B cell (primary cell): ENCODE measurements around the gene UMODL1. TPM values are rescaled to one million over a fixed set of nuclear protein-coding genes. Genes with fewer than 3 reads are reported as not detected.

Experiments
- ATAC-seq: fragments of 200-7000 bp; cut with Tn5 transposase; one replicate; pipeline ENCODE4 v1.10.0; 2021; ENCODE audit warnings: low read depth, mild to moderate bottlenecking, moderate number of reproducible peaks, moderate library complexity
- CTCF ChIA-PET: fragments of 350-600 bp; sonication (Branson Sonifier 250); formaldehyde crosslinking; loops from one replicate; lab custom pipeline; 2021; ENCODE audit warnings: antibody characterized with exemption, inconsistent platforms; lab: Charles Lee
- POLR2A ChIA-PET: fragments of 350-600 bp; sonication (Branson Sonifier 250); formaldehyde crosslinking; loops from one replicate; lab custom pipeline; 2021; ENCODE audit warnings: antibody characterized with exemption; lab: Charles Lee
- DNase-seq: peaks from one replicate; pipeline ENCODE4 v3.0.0; 2013
- H2AFZ ChIP-seq: 2 replicates; pipeline ENCODE4 v1.6.1; 2012; ENCODE audit warnings: mild to moderate bottlenecking, low read depth, low read length; ENCODE audit not compliant: insufficient read depth, poor library complexity, severe bottlenecking
- H3K27ac ChIP-seq, 2 donors: 1 replicate in 1 of 2; 2 replicates in 1 of 2; pipeline ENCODE4 v1.5.1; 2012 to 2013; ENCODE audit warnings: low read length in 2 of 2, mild to moderate bottlenecking in 2 of 2, moderate library complexity in 1 of 2
- H3K27me3 ChIP-seq, 4 experiments: fragments of 200-600 bp in 1 of 4; sonication (generic) in 1 of 4; replicated peaks in 1 of 4; 1 replicate in 2 of 4; 2 replicates in 2 of 4; pipeline versions ENCODE4 v1.6.1 to v1.7.0; 2013 to 2016; ENCODE audit warnings: low read length in 3 of 4, mild to moderate bottlenecking in 2 of 4, mixed read lengths in 1 of 4, moderate library complexity in 1 of 4; ENCODE audit not compliant: insufficient read depth in 4 of 4, control insufficient read depth in 3 of 4; ENCODE audit errors: control extremely low read depth in 1 of 4
- H3K36me3 ChIP-seq, 2 experiments: replicated peaks in 1 of 2; 1 replicate in 1 of 2; 2 replicates in 1 of 2; pipeline versions ENCODE4 v1.6.1 to v1.7.1; 2013; ENCODE audit warnings: low read length in 1 of 2; ENCODE audit not compliant: insufficient read depth in 2 of 2, control insufficient read depth in 1 of 2; ENCODE audit errors: control extremely low read depth in 1 of 2, extremely low read depth in 1 of 2
- H3K4me1 ChIP-seq, 2 donors: fragments of 200-600 bp in 1 of 2; sonication (generic) in 1 of 2; 1 replicate in 1 of 2; 2 replicates in 1 of 2; pipeline versions ENCODE4 v1.5.1 to v1.6.1; 2013 to 2017; ENCODE audit warnings: low read length in 2 of 2; ENCODE audit not compliant: control insufficient read depth in 2 of 2, insufficient read depth in 2 of 2
- H3K4me2 ChIP-seq: replicated peaks from 2 replicates; pipeline ENCODE3; 2012; ENCODE audit warnings: mild to moderate bottlenecking, low read depth, low read length; ENCODE audit not compliant: poor library complexity, severe bottlenecking
- H3K4me3 ChIP-seq, 5 experiments: fragments of 200-600 bp in 1 of 5; sonication (generic) in 1 of 5; 1 replicate in 3 of 5; 2 replicates in 2 of 5; pipeline versions ENCODE4 v1.5.1 to v1.7.0; 2011 to 2016; ENCODE audit warnings: low read length in 4 of 5, mild to moderate bottlenecking in 4 of 5, low read depth in 2 of 5, control low read depth in 1 of 5, moderate library complexity in 1 of 5; ENCODE audit not compliant: insufficient read depth in 1 of 5; ENCODE audit errors: control extremely low read depth in 1 of 5, extremely low read depth in 1 of 5
- H3K79me2 ChIP-seq: fragments of 200-600 bp; sonication (generic); one replicate; pipeline ENCODE4 v1.6.0; 2016; ENCODE audit warnings: low read length; ENCODE audit not compliant: control insufficient read depth, insufficient read depth
- H3K9ac ChIP-seq: fragments of 200-600 bp; sonication (generic); 2 replicates; pipeline ENCODE4 v1.6.1; 2017; ENCODE audit warnings: mild to moderate bottlenecking, low read length, moderate library complexity
- H3K9me3 ChIP-seq, 3 donors: one replicate each; pipeline versions ENCODE4 v1.6.1 to v1.7.1; 2013; ENCODE audit warnings: low read length in 2 of 3; ENCODE audit not compliant: control insufficient read depth in 2 of 3, insufficient read depth in 1 of 3; ENCODE audit errors: control extremely low read depth in 1 of 3
- H4K20me1 ChIP-seq: 2 replicates; pipeline ENCODE4 v1.6.0; 2012; ENCODE audit warnings: mild to moderate bottlenecking, low read length; ENCODE audit not compliant: insufficient read depth, control insufficient read depth, poor library complexity, severe bottlenecking
- H3K27ac Mint-ChIP-seq: one replicate; pipeline ENCODE4 v1.8.0; 2021; ENCODE audit warnings: mixed read lengths
- H3K27me3 Mint-ChIP-seq: one replicate; pipeline ENCODE4 v1.8.0; 2021; ENCODE audit warnings: mixed read lengths
- H3K4me1 Mint-ChIP-seq: one replicate; pipeline ENCODE4 v1.8.0; 2021; ENCODE audit warnings: mixed read lengths
- H3K4me3 Mint-ChIP-seq: one replicate; pipeline ENCODE4 v1.8.0; 2021; ENCODE audit warnings: mixed read lengths
- H3K9me3 Mint-ChIP-seq: one replicate; pipeline ENCODE4 v1.8.0; 2022; ENCODE audit warnings: mixed read lengths; ENCODE audit not compliant: insufficient read depth
- EZH2 ChIP-seq: IDR thresholded peaks from 2 replicates; pipeline ENCODE4 v1.6.1; 2012; ENCODE audit warnings: borderline replicate concordance, low read depth, mild to moderate bottlenecking, moderate library complexity, low read length; ENCODE audit not compliant: insufficient read depth, poor library complexity, severe bottlenecking
- WGBS: methylation state at CpG from one replicate; pipeline ENCODE4 v1.1.5; 2013; ENCODE audit warnings: missing lambda C conversion rate; ENCODE audit not compliant: insufficient coverage; 5-methylcytosine and 5-hydroxymethylcytosine counted together
- intact Hi-C: fragments of 100-400 bp; cut with micrococcal nuclease; formaldehyde crosslinking; loops from one replicate; pipeline ENCODE4 v1.10.0; 2022
- polyA plus RNA-seq: library from polyadenylated mRNA; depleted of rRNA; stranded (reverse); fragments of >200 nt; gene quantifications from 2 replicates; pipeline ENCODE4 v1.2.3, GENCODE V29; 2012
- total RNA-seq, 2 donors: library from RNA; stranded (reverse); fragments of 120-200 nt in 1 of 2; gene quantifications; 1 replicate in 1 of 2; 2 replicates in 1 of 2; pipeline versions ENCODE4 v1.2.3 to v1.2.4, GENCODE V29; 2013 to 2022
- TF ChIP-seq, protein P1 (sequence below): fragments of 200-600 bp; IDR thresholded peaks from one replicate; pipeline ENCODE4 v1.8.0; 2022; ENCODE audit warnings: antibody characterized with exemption, mild to moderate bottlenecking

UMODL1 gene
- total and polyA plus RNA-seq, 2 donors (not counting 1 experiment from before 2014, with no cell fraction given) = 0.10 to 0.49 TPM

DNA sequence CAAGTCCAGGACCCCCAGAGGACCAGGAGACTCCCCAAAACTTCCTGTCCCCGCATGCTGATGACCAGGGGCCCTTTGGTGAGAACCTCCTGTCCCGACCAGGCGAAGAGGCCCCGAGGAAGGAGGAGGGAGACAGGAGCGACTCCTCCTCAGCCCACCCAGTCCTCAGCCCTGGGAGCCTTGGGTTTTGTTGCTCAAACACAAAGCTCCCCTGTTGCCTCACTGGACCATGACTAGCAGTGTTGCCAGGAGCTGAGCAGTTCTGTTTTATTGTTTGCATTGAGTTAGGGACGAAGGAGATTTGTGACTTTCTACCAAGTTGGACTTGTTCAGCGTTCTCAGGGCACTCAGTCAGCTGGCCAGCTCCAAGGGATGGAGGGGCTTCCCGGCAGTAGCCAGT is 10.0 kb downstream of the UMODL1 start:
- Mint-ChIP-seq H3K4me3 (no peak overlapping the region), H3K9me3 (no peaks in the 10 kb centered on the region), H3K4me1 (peaks cover 21% of the 10 kb centered on the region), H3K27ac (no peak overlapping the region), H3K27me3 (no peaks in the 10 kb centered on the region)
- Histone ChIP-seq H3K4me3 (no peak overlapping the region), H2AFZ (no peak overlapping the region), H3K4me2 (no peak overlapping the region), H4K20me1 (no peaks in the 10 kb centered on the region), H3K79me2 (no peaks in the 10 kb centered on the region), H3K36me3 (no peaks in the 10 kb centered on the region), H3K27me3 (no peaks in the 10 kb centered on the region), H3K9me3 (no peaks in the 10 kb centered on the region), H3K4me1 (peaks cover 15 to 26% of the 10 kb centered on the region in 2 donors), H3K27ac (no peak overlapping the region), H3K9ac (no peak overlapping the region)
- WGBS = 90% methylated on average over 4 of the region's 8 CpGs
- DNase-seq = no peak
- no peak for ATAC-seq
- ChIA-PET POLR2A (no interaction called here), CTCF (interaction anchor here (1.2 to 1.7 kb wide), 2 partner anchors 27 to 37 kb away, joined by 3 to 6 read pairs; no protein-coding TSS in a partner anchor)
- intact Hi-C loops = no loop called here
- no peak for TF ChIP-seq EZH2
- TF ChIP-seq, protein P1, sequence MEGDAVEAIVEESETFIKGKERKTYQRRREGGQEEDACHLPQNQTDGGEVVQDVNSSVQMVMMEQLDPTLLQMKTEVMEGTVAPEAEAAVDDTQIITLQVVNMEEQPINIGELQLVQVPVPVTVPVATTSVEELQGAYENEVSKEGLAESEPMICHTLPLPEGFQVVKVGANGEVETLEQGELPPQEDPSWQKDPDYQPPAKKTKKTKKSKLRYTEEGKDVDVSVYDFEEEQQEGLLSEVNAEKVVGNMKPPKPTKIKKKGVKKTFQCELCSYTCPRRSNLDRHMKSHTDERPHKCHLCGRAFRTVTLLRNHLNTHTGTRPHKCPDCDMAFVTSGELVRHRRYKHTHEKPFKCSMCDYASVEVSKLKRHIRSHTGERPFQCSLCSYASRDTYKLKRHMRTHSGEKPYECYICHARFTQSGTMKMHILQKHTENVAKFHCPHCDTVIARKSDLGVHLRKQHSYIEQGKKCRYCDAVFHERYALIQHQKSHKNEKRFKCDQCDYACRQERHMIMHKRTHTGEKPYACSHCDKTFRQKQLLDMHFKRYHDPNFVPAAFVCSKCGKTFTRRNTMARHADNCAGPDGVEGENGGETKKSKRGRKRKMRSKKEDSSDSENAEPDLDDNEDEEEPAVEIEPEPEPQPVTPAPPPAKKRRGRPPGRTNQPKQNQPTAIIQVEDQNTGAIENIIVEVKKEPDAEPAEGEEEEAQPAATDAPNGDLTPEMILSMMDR = no peak

DNA sequence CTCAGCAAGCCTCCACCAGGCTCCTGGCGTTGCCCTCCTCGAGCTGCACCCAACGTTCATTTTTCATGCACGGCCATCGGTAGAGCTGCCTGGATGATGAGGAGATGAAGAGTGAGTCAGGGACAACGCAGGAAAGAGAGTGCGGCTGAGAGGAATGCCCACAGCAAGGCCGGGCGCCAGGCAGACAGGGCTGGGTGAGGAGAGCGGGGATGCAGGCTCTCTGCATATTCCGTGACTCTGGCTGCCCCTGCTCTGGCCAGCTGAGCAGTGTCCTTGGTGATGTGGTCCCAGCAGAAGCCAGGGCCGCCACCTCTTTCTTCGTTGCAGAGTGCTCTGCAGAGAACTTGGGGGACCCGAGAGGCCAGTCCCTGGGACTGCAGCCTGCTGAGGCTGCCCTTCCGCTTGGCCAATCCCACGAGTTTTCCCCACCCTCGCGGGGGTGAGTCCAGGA is 10.8 kb downstream of the UMODL1 start:
- Mint-ChIP-seq H3K4me3 (no peak overlapping the region), H3K27me3 (no peaks in the 10 kb centered on the region), H3K4me1 (peaks cover 21% of the 10 kb centered on the region), H3K27ac (no peak overlapping the region), H3K9me3 (no peaks in the 10 kb centered on the region)
- H2AFZ ChIP-seq = no peak overlapping the region
- H3K36me3 ChIP-seq = no peaks in the 10 kb centered on the region
- H4K20me1 ChIP-seq = no peaks in the 10 kb centered on the region
- peaks cover 15 to 26% of the 10 kb centered on the region in 2 donors for H3K4me1 ChIP-seq
- no peaks in the 10 kb centered on the region for H3K27me3 ChIP-seq
- POLR2A ChIA-PET = no interaction called here
- TF ChIP-seq, protein P1 = no peak
- TF ChIP-seq EZH2 = no peak
- ATAC-seq = no peak
- H3K79me2 ChIP-seq = no peaks in the 10 kb centered on the region
- no peak overlapping the region for H3K4me3 ChIP-seq
- H3K9ac ChIP-seq = no peak overlapping the region
- CTCF ChIA-PET = interaction anchor here (2.2 kb wide), 1 partner anchor 35 kb away, joined by 7 read pairs; no protein-coding TSS in a partner anchor
- WGBS = 97% methylated on average over 18 of the region's 18 CpGs
- intact Hi-C loops = no loop called here
- no peaks in the 10 kb centered on the region for H3K9me3 ChIP-seq
- H3K27ac ChIP-seq = no peak overlapping the region
- no peak for DNase-seq
- no peak overlapping the region for H3K4me2 ChIP-seq
